Measurements from ENCODE around the gene SLC9A9.

Gene SLC9A9

GRCh38 chr3:143840636-143841035 is 7.6 kb downstream of the SLC9A9 start:
- no peak for DNase-seq

GRCh38 chr3:143839980-143840379 is 8.3 kb downstream of the SLC9A9 start:
- DNase-seq: no peak

GRCh38 chr3:143837076-143837475 is 11.2 kb downstream of the SLC9A9 start:
- no peak for DNase-seq

GRCh38 chr3:143835312-143835711 is 13.0 kb downstream of the SLC9A9 start:
- DNase-seq: no peak

- DNase-seq: no peak
Observed at GRCh38 chr3:143832433-143832832, 15.8 kb downstream of the SLC9A9 start.

- DNase-seq: no peak
Observed at GRCh38 chr3:143831994-143832393, 16.3 kb downstream of the SLC9A9 start.

- DNase-seq: no peak
Observed at GRCh38 chr3:143831208-143831607, 17.1 kb downstream of the SLC9A9 start.

GRCh38 chr3:143830786-143831185 is 17.5 kb downstream of the SLC9A9 start:
- DNase-seq: no peak

GRCh38 chr3:143830063-143830462 is 18.2 kb downstream of the SLC9A9 start:
- DNase-seq: no peak

GRCh38 chr3:143827425-143827824 is 20.8 kb downstream of the SLC9A9 start:
- DNase-seq: no peak

GRCh38 chr3:143826296-143826695 is 22.0 kb downstream of the SLC9A9 start:
- DNase-seq: no peak

GRCh38 chr3:143825513-143825912 is 22.8 kb downstream of the SLC9A9 start:
- no peak for DNase-seq

GRCh38 chr3:143824735-143825385 is 23.4 kb downstream of the SLC9A9 start:
- DNase-seq: no peak

GRCh38 chr3:143822798-143823197 is 25.5 kb downstream of the SLC9A9 start:
- no peak for DNase-seq

GRCh38 chr3:143822374-143822773 is 25.9 kb downstream of the SLC9A9 start:
- no peak for DNase-seq

GRCh38 chr3:143821862-143822261 is 26.4 kb downstream of the SLC9A9 start:
- DNase-seq: no peak

GRCh38 chr3:143820466-143821221 is 27.6 kb downstream of the SLC9A9 start:
- DNase-seq: no peak

GRCh38 chr3:143819890-143820289 is 28.4 kb downstream of the SLC9A9 start:
- no peak for DNase-seq

- DNase-seq: no peak
Observed at GRCh38 chr3:143814443-143814889, 33.8 kb downstream of the SLC9A9 start.

- DNase-seq: no peak
Observed at GRCh38 chr3:143812481-143812880, 35.8 kb downstream of the SLC9A9 start.

- no peak for DNase-seq
Observed at GRCh38 chr3:143811602-143812001, 36.7 kb downstream of the SLC9A9 start.

- no peak for DNase-seq
Observed at GRCh38 chr3:143810953-143811265, 37.4 kb downstream of the SLC9A9 start.

GRCh38 chr3:143810166-143810952 is 37.9 kb downstream of the SLC9A9 start:
- no peak for DNase-seq

GRCh38 chr3:143809121-143809621 is 39.1 kb downstream of the SLC9A9 start:
- no peak for DNase-seq
